ENCODE results near the gene TBCA.

Gene TBCA

GRCh38 chr5:77650686-77651085 is 125.5 kb downstream of the TBCA start:
- H3K27ac ChIP-seq, result no peak overlapping the region
- TF ChIP-seq, protein P1, sequence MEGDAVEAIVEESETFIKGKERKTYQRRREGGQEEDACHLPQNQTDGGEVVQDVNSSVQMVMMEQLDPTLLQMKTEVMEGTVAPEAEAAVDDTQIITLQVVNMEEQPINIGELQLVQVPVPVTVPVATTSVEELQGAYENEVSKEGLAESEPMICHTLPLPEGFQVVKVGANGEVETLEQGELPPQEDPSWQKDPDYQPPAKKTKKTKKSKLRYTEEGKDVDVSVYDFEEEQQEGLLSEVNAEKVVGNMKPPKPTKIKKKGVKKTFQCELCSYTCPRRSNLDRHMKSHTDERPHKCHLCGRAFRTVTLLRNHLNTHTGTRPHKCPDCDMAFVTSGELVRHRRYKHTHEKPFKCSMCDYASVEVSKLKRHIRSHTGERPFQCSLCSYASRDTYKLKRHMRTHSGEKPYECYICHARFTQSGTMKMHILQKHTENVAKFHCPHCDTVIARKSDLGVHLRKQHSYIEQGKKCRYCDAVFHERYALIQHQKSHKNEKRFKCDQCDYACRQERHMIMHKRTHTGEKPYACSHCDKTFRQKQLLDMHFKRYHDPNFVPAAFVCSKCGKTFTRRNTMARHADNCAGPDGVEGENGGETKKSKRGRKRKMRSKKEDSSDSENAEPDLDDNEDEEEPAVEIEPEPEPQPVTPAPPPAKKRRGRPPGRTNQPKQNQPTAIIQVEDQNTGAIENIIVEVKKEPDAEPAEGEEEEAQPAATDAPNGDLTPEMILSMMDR (conservative IDR thresholded peaks at IDR 0.05), result no peak
- no peak for TF ChIP-seq ZFX (IDR thresholded peaks at IDR 0.05)

- TF ChIP-seq ZFX (IDR thresholded peaks at IDR 0.05), result no peak
- TF ChIP-seq, protein P1 (conservative IDR thresholded peaks at IDR 0.05), result no peak
- no peak overlapping the region for H3K27ac ChIP-seq
These were observed 126.4 kb downstream of the TBCA start for GRCh38 chr5:77649776-77650175.

GRCh38 chr5:77645995-77646639 is 130.0 kb downstream of the TBCA start:
- TF ChIP-seq, protein P1 (conservative IDR thresholded peaks at IDR 0.05), result no peak
- no peak for TF ChIP-seq ZFX (IDR thresholded peaks at IDR 0.05)

GRCh38 chr5:77645158-77645994 is 130.8 kb downstream of the TBCA start:
- TF ChIP-seq, protein P1 (conservative IDR thresholded peaks at IDR 0.05), result peak; percentile 97
- TF ChIP-seq ZFX (IDR thresholded peaks at IDR 0.05), result no peak; the same call in 1 of the 2 replicates
- H3K27ac ChIP-seq, result no peak overlapping the region

More at GRCh38 chr5:77645995-77646639, 130.0 kb downstream of the TBCA start:
- no peak overlapping the region for H3K27ac ChIP-seq

- no peak overlapping the region for H3K27ac ChIP-seq
These were observed 131.6 kb downstream of the TBCA start for GRCh38 chr5:77644371-77645157.

DNA sequence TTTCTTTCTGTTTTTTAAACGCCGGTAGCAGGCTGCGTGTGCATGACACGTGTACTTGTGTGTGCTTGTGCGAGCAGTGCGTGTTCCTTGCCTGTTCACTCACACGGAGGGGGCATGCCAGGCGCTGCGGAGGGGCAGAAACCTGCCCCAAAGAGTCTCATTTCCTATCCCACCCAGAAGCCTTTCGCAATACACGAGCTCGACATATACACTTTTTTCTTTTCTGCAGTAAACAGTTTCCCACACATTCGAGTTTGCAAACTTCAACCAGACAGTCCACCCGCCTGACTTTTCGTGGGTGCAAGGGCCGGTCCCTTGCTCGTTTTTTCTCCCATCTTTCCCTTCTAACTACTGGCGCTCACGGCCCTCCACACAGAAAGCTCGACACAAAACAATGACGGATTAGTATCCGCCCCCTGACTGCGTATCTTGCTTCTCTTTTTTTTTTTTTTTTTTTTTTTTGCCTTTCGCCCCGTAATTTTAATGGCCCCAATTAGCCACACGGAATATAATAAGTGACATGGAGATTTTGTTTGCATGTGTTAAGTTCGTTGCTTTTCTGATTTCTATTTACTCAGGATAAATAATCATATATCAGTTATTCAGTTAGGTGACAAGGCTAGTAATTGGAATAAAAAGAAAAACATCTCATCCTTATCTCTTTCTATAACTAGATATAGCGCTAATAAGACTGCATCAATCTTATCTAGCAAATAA is 132.3 kb downstream of the TBCA start:
- H3K27ac ChIP-seq, result no peak overlapping the region
- TF ChIP-seq, protein P1 (conservative IDR thresholded peaks at IDR 0.05), result no peak
- TF ChIP-seq ZFX (IDR thresholded peaks at IDR 0.05), result no peak

More at GRCh38 chr5:77644371-77645157, 131.6 kb downstream of the TBCA start:
- TF ChIP-seq, protein P1 (conservative IDR thresholded peaks at IDR 0.05), result no peak
- TF ChIP-seq ZFX (IDR thresholded peaks at IDR 0.05), result no peak

Measured in C4-2B (cell line).